ENCODE measurements around the gene ZBTB17. TPM values are rescaled to one million over a fixed set of nuclear protein-coding genes. Genes with fewer than 3 reads are reported as not detected.

Gene ZBTB17
- total and polyA plus RNA-seq, 10 of the 15 experiments (the other 5 are each of a cell fraction or from before 2014, with no cell fraction given): 0.87 to 59.4 (median 38.7) TPM

GRCh38 chr1:15975805-15976680, at the start of gene ZBTB17 (continued):
- TF ChIP-seq USF1 (IDR thresholded peaks at IDR 0.05; ENCODE audit: borderline replicate concordance, extremely low read length, insufficient read depth, low read depth, low read length) (no peak), E4F1 (IDR thresholded peaks at IDR 0.05; ENCODE audit: borderline replicate concordance, partially characterized antibody) (peak; percentile 36), NFIC (IDR thresholded peaks at IDR 0.05; ENCODE audit: low read depth, low read length) (no peak), KAT2A (conservative IDR thresholded peaks at IDR 0.05; ENCODE audit: control insufficient read depth, low read depth, low read length) (no peak), NFXL1 (IDR thresholded peaks at IDR 0.05; ENCODE audit: borderline replicate concordance) (no peak), FOXM1 (IDR thresholded peaks at IDR 0.05; ENCODE audit: low read depth, low read length) (no peak), TCF7 (IDR thresholded peaks at IDR 0.05; ENCODE audit: borderline replicate concordance) (no peak), CEBPZ (IDR thresholded peaks at IDR 0.05; ENCODE audit: low read depth, low read length) (no peak), MTA2 (IDR thresholded peaks at IDR 0.05; ENCODE audit: low read depth) (no peak), NR2C1 (IDR thresholded peaks at IDR 0.05) (peak; percentile 90), NR2F1 (conservative IDR thresholded peaks at IDR 0.05) (0 out of 2 replicates have a peak, but pooled peaks have one; percentile 63), ZSCAN29 (IDR thresholded peaks at IDR 0.05) (no peak), TBL1XR1 (IDR thresholded peaks at IDR 0.05; ENCODE audit: low read depth, low read length) (peak; percentile 45; the same call in 1 of the 2 replicates), IRF3 (IDR thresholded peaks at IDR 0.05) (no peak), ZNF207 (IDR thresholded peaks at IDR 0.05; ENCODE audit: borderline replicate concordance) (peak; percentile 80), PKNOX1 (IDR thresholded peaks at IDR 0.05) (no peak), POLR2A (IDR thresholded peaks at IDR 0.05; ENCODE audit: low read depth, low read length) (peak; percentile 78), SPI1 (IDR thresholded peaks at IDR 0.05; ENCODE audit: borderline replicate concordance, insufficient read depth, low read depth, low read length) (no peak), SMAD5 (IDR thresholded peaks at IDR 0.05; ENCODE audit: low read depth) (peak; percentile 34; the same call in 1 of the 2 replicates), SREBF1 (IDR thresholded peaks at IDR 0.05; ENCODE audit: low read length) (no peak), RBBP5 (conservative IDR thresholded peaks at IDR 0.05) (peak; percentile 92; the same call in 1 of the 2 replicates), GATAD2B (conservative IDR thresholded peaks at IDR 0.05; ENCODE audit: low read depth) (peak; percentile 78; the same call in 1 of the 2 replicates)
